GM19238 (cell line): Measurements from ENCODE around the gene SUSD3.

Source experiments
- DNase-seq: peaks from one replicate; pipeline ENCODE4 v3.0.0; 2011; ENCODE audit warnings: low spot score; ENCODE audit not compliant: insufficient read length

Gene SUSD3

GRCh38 chr9:93134015-93134739 lies 75.7 kb downstream of the SUSD3 start, which contains the start of gene NINJ1:
TSS of gene NINJ1 (minus strand) at chr9:93134251. CDS start at chr9:93134217, 34 bp downstream.
- peak; percentile 81 for DNase-seq
